Measurements from ENCODE around the gene ATP6V1G1.
"Not testable (repeated sequence)": the region's sequence is repeated elsewhere in the genome, so short reads cannot be mapped to it uniquely, and the experiment has no call there.

The ATP6V1G1 gene
- total RNA-seq = 76.3 to 122 (median 103) reads per million in 4 experiments

DNA sequence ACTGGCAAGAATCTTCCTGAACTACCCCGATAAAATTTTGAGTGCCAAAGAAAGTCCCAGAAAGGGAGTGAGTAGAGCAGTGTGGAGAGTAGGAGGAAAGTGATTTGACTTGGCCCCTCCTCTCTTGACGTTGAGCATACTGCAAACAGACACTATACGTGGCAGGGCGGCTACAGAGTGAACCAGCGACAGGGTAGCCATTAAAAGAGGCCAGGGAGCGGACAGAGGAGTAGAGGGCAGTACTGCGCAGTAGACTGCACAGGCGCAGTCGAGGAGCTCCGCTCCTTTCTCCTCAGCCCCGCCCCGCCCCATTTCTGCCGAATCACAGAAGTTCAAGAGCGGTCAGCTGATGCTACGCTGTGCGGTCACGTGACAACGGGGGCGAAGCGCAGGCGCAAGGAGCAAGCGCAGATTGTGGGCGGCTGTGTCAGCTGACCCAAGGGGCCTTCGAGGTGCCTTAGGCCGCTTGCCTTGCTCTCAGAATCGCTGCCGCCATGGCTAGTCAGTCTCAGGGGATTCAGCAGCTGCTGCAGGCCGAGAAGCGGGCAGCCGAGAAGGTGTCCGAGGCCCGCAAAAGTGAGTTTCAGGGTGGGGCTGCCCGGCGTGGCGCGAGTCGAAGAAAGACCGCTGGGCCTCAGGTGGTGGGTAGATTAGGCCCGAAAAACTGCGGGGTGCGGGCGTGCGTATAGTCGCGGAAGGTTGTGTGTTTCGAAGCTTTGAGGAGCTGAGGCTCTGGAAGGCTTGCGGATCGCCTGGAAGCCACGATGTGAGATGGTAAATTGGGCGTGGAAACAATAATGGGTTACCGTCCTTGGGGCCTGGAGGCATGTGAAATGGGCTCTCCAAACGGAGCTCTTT, at the start of gene ATP6V1G1:
ATP6V1G1 (plus strand) TSS at position 425 of the 858 bp plus-strand sequence; CDS start at position 495, 70 bp downstream.
- peak; percentile 99 for DNase-seq

- no peak for DNase-seq
Observed at GRCh38 chr9:114538241-114538640, 49.3 kb upstream of the ATP6V1G1 start.

DNA sequence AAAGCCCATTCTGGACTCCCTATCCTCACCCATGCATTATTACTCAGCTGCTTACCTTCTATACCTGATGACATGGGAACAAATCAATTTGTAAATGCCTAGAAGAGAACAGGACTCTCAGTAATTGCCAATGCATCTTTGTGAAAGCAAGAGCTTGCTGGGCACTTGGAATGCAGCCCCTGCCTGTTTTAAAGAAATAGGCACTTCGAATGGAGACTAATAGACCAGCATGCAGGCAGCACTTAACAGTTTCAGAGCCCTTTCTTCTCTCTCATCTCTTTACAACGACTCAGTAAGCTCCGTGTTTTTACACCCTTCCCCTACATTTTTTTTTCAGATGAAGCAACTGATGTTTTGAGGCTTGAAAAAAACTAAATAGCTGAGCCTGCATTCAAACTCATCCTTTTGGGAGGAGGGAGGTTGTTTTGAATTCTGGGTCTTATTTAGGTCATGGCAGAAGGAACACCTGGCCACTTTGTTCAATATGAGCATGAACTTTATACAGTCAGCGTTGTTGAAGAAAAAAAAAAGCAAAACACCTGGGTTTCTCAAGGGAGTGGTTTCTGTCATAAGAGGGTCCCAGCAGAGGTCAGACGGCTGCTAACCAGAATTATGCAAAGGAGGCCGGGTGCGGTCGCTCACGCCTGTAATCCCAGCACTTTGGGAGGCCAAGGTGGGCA, 47.7 kb upstream of the ATP6V1G1 start:
- no peak for DNase-seq

GRCh38 chr9:114545055-114545454, 42.5 kb upstream of the ATP6V1G1 start:
- DNase-seq = no peak

DNA sequence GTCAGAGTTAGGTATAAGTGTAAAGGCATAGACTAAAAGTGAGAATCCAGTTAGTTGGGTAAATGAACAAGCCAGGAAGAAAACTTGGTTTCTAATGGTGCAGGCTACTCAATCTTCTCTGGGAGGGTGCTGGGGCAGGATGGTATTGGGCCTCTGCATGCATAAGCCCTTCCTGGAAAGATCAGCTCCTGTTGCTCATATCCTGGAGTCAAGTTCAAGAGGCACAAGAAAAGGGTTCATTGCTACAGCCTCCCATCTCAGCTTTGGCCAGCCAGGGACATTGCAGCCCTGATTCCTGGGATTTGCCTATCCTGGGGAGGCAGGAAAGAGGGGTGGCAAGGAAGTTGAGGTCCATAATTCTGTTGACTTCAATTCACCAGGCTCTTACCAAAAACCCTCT, 40.7 kb upstream of the ATP6V1G1 start:
- DNase-seq = no peak

GRCh38 chr9:114549697-114550330, 37.8 kb upstream of the ATP6V1G1 start:
- no peak for DNase-seq

- DNase-seq = no peak
Observed at GRCh38 chr9:114551750-114552685, 35.6 kb upstream of the ATP6V1G1 start.

- DNase-seq = no peak
Observed at GRCh38 chr9:114552706-114553105, 34.9 kb upstream of the ATP6V1G1 start.

- DNase-seq = no peak
Observed at GRCh38 chr9:114553202-114553601, 34.4 kb upstream of the ATP6V1G1 start.

GRCh38 chr9:114555696-114556095, 31.9 kb upstream of the ATP6V1G1 start:
- no peak for DNase-seq

- no peak for DNase-seq
Observed at GRCh38 chr9:114558027-114558675, 29.4 kb upstream of the ATP6V1G1 start.

- DNase-seq = no peak
Observed at GRCh38 chr9:114559830-114560513, 27.6 kb upstream of the ATP6V1G1 start.

GRCh38 chr9:114560956-114561355, 26.6 kb upstream of the ATP6V1G1 start:
- no peak for DNase-seq

- no peak for DNase-seq
Observed at GRCh38 chr9:114561771-114562170, 25.8 kb upstream of the ATP6V1G1 start.

GRCh38 chr9:114565204-114565603, 22.4 kb upstream of the ATP6V1G1 start:
- DNase-seq = no peak

DNA sequence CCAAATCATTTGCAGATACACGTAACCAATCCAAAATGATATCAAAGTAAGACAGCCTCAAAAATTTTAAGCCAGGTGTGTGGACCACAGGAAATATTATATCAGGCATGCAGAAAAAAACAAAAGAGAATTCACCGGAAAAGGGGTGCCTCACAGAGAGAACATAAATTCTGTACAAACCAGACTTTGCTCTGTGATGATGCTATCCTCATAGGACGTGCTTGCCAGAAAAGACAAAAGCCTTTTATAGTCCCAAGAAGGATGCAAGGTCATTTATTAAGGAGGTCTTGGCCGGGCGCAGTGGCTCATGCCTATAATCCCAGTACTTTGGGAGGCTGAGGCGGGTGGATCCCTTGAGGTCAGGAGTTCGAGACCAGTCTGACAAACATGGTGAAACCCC, 16.8 kb upstream of the ATP6V1G1 start:
- DNase-seq = no peak

DNA sequence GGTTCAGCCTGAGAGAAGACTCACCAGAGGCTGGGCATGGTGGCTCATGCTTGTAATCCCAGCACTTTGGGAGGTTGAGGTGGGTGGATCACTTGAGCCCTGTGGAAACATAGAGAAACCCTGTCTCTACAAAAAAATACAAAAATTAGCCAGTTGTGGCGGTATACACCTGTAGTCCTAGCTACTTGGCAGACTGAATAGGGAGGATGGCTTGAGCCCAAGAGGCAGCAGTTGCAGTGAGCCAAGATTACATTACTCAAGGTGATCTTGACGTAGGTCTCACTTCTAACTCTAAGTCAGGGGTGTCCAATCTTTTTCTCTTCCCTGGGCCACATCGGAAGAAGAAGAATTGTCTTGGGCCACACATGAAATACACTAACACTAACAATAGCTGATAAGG, 16.2 kb upstream of the ATP6V1G1 start:
- no peak for DNase-seq

GRCh38 chr9:114572199-114572598, 15.4 kb upstream of the ATP6V1G1 start:
- DNase-seq = no peak

GRCh38 chr9:114574438-114574837, 13.1 kb upstream of the ATP6V1G1 start:
- DNase-seq = no peak

- DNase-seq = not testable (repeated sequence)
Observed at GRCh38 chr9:114576779-114577178, 10.8 kb upstream of the ATP6V1G1 start.

GRCh38 chr9:114578134-114578533, 9.4 kb upstream of the ATP6V1G1 start:
- not testable (repeated sequence) for DNase-seq

Data from effector CD8-positive, alpha-beta T cell (primary cell).